Stimulated activated effector memory CD8-positive, alpha-beta T cell treated with anti-CD3 and anti-CD28 coated beads, Interleukin-12 subunit alpha, Interleukin-12 subunit beta, amount 100 ng/mL, for 72 hours (primary cell): ENCODE measurements around the gene BABAM2.

Source experiments
- ATAC-seq: fragments of 150-1000 bp; cut with Tn5 transposase; 2 replicates; pipeline ENCODE4 v1.10.0; 2021
- DNase-seq, 2 donors: peaks; one replicate each; pipeline ENCODE4 v3.0.0; 2021 to 2022; ENCODE audit warnings: low spot score in 2 of 2
- H3K27ac Mint-ChIP-seq: one replicate; pipeline ENCODE4 v1.8.0; 2022; ENCODE audit warnings: mild to moderate bottlenecking, mixed read lengths
- H3K36me3 Mint-ChIP-seq: one replicate; pipeline ENCODE4 v1.8.0; 2022; ENCODE audit warnings: mild to moderate bottlenecking, mixed read lengths
- H3K4me1 Mint-ChIP-seq: one replicate; pipeline ENCODE4 v1.8.0; 2022; ENCODE audit warnings: mixed read lengths
- H3K4me3 Mint-ChIP-seq: one replicate; pipeline ENCODE4 v1.8.0; 2022; ENCODE audit warnings: mild to moderate bottlenecking, mixed read lengths
- H3K9me3 Mint-ChIP-seq: one replicate; pipeline ENCODE4 v1.8.0; 2022; ENCODE audit warnings: mixed read lengths

BABAM2 gene

DNA sequence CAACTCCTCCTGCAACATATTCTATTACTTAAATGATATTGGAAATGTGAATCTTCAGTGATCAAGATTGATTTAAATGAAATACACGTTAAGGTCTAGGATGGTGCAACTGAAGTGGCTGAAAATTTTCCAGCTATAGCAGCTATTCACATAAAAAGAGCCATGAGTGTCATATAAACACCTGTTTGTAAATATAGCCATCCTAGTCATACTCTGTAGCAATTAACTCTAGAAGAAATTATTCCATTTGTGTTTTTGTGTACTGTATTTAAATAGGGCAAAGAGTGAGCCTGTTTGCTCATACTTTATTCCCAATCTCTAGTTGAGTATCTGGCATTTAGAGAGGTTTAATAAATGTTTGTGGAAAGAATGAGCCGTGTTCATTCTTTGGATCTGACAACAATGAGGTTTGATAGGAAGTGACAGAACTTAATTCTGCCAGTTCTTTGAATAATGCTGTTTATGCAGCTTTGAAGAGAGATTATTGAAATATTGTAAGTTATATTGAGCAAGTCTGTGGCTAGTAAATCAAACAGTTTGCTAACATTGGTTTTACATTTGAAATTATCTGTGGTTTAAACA lies 49.7 kb downstream of the BABAM2 start:
- ATAC-seq (no peak), DNase-seq (no peak)
- Mint-ChIP-seq H3K9me3 (no peaks in the 10 kb centered on the region), H3K4me1 (peaks cover 5% of the 10 kb centered on the region), H3K27ac (peak overlapping the region; percentile 44), H3K36me3 (peaks cover 12% of the 10 kb centered on the region), H3K4me3 (no peak overlapping the region)

DNA sequence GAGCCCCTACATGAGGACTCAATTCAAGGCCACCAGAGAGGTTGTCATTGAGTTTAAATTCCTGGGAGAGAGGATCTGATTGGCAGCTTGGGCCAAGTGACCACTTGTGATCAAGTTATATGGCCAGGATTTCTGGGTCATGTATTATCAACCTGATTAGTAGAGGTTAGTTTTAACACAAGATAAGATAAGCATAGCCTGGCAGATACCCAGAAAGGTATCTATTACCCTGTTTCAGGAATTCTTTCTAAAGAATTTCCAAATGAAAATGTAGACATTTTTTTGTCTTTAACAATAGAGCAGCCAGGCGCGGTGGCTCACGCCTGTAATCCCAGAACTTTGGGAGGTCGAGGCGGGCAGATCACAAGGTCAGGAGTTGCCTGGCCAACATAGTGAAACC lies 50.5 kb downstream of the BABAM2 start:
- H3K9me3 Mint-ChIP-seq: no peaks in the 10 kb centered on the region
- peaks cover 12% of the 10 kb centered on the region for H3K36me3 Mint-ChIP-seq
- H3K4me1 Mint-ChIP-seq: peaks cover 5% of the 10 kb centered on the region
- DNase-seq (no peak), ATAC-seq (no peak)
- no peak overlapping the region for H3K4me3 Mint-ChIP-seq
- no peak overlapping the region for H3K27ac Mint-ChIP-seq

DNA sequence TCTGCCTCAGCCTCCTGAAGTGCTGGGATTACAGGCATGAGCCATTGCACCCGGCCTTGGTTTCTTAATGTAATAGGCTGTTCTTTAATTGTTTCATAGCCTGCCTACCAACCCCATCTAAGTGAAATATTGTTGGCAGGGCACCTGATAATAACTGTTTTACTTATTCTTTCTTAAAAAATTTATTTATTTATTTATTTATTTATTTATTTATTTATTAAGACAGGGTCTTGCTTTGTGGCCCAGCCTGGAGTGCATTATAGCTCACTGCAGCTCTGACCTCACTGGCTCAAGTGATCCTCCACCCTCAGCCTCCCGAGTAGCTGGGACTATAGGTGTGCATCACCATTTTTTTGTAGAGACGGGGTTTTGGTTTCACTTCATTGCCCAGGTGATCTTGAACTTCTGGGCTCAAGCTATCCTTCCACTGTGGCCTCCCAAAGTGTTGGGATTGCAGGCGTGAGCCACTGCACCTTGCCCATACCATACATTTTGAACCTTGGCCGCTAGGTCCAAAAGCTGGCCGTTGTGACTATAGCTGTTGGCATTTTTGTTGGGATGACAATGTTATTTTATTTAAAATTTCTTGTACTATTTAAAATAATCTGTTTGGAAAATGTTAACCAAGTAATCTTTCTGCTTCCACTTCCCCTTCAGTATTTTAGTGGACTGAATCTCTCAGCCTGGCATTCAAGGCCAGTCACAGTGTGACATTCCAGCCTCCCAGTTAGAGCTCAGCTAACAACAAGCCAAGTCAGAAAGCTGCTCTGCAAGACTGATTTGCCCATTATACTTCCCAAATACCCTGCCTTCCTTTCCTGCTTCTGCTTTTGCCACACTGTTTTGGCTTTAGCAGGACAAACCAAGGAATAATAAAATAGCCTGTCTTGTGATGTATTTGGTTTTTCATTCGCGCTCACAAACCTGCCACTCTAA lies 52.4 kb downstream of the BABAM2 start:
- H3K27ac Mint-ChIP-seq: no peak overlapping the region
- DNase-seq: no peak
- H3K4me1 Mint-ChIP-seq: peaks cover 7% of the 10 kb centered on the region

DNA sequence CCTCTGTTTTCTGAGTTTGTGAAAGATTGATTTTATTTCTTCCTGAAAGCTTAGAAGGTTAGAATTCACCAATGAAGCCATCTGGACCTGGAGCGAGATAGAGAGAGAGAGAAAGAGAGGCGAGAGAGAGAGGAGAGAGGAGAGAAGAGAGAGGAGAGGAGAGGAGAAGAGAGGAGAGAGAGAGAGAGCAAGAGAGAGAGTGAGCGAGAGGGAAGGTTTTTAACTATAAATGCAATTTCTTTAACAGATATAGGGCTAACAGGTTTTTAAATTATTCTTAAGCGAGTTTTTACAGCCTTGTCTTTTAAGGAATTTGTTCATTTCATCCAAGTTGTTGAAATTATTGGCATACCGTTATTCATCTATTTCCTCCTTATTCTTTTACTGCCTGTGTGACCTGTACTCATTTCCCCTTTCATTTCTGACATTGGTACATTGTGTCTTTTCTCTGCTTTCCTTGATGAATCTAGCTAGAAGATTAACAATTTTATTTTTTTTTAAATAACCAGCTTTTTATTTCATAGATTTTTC lies 56.1 kb downstream of the BABAM2 start:
- DNase-seq: no peak
- Mint-ChIP-seq H3K4me3 (peak overlapping the region; percentile 8), H3K9me3 (no peaks in the 10 kb centered on the region), H3K27ac (peak overlapping the region; percentile 50), H3K36me3 (peaks cover 14% of the 10 kb centered on the region), H3K4me1 (peaks cover 19% of the 10 kb centered on the region)
- ATAC-seq: no peak

More for the DNA sequence above, 52.4 kb downstream of the BABAM2 start:
- no peak overlapping the region for H3K4me3 Mint-ChIP-seq
- no peaks in the 10 kb centered on the region for H3K9me3 Mint-ChIP-seq
- peaks cover 12% of the 10 kb centered on the region for H3K36me3 Mint-ChIP-seq
- no peak for ATAC-seq

DNA sequence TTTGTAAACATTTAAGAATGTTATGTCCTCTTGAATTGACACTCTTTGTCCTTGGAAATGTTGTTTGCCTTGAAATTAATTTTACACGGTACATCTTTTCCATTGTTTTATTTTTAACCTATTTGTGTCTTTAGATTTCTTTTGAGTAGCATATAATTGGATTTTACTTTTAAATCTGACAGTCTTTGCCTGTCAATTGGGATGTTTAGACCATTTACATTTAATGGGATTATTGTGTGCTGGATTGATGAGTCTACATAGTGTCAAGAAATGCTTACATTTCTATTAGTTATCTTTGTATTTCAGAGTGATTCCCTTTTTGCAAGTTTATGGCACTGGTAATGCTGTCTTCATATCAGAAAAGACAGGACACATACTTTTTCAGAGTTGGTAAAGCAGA lies 61.5 kb downstream of the BABAM2 start:
- peaks cover 3% of the 10 kb centered on the region for H3K9me3 Mint-ChIP-seq
- H3K27ac Mint-ChIP-seq: peak overlapping the region; percentile 26

DNA sequence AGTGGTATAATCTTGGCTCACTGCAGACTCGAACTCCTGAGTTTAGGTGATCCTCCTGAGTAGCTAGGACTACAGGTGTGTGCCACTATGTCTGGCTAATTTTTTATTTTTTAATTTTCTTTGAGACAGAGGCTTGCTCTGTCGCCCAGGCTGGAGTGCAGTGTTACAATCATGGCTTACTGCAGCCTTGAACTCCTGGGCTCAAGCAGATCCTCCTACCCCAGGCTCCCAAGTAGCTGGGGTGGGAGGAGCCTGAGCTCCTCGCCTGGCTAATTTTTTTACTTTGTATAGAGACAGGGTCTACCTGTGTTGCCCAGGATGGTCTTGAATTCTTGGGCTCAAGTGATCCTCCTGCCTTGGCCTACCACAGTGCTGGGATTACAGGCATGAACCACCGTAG lies 62.5 kb downstream of the BABAM2 start:
- H3K9me3 Mint-ChIP-seq: peaks cover 3% of the 10 kb centered on the region
- H3K27ac Mint-ChIP-seq: peak overlapping the region; percentile 87
- no peak for ATAC-seq
- H3K4me1 Mint-ChIP-seq: peaks cover 74% of the 10 kb centered on the region
- DNase-seq: no peak
- H3K4me3 Mint-ChIP-seq: no peak overlapping the region
- peaks cover 19% of the 10 kb centered on the region for H3K36me3 Mint-ChIP-seq

More for the DNA sequence above, 61.5 kb downstream of the BABAM2 start:
- no peak overlapping the region for H3K4me3 Mint-ChIP-seq
- peaks cover 63% of the 10 kb centered on the region for H3K4me1 Mint-ChIP-seq
- H3K36me3 Mint-ChIP-seq: peaks cover 19% of the 10 kb centered on the region
- DNase-seq: no peak
- no peak for ATAC-seq

DNA sequence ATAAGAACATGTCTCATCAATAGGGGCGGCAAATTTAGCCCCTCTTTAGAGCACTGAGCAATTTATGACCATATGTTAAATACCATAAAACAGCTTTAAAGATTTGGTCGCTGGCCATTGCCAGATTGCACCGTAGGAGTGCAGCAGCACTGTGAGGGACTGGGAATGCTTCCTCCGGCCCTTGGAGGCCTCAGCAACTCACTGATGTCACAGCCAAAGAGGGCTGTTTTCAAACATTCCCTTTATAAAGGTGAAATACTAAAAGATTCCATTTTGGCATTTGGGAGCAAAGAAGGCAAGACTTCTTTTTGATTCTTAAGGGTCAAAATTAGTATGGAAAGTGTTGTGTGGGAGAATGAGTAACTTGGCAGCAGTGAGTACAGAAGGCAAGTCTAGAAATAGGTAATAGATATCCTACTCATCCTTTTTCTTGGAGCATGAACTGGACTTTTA lies 63.7 kb downstream of the BABAM2 start:
- Mint-ChIP-seq H3K36me3 (peaks cover 19% of the 10 kb centered on the region), H3K9me3 (peaks cover 3% of the 10 kb centered on the region)
- peak; percentile 48 for ATAC-seq

DNA sequence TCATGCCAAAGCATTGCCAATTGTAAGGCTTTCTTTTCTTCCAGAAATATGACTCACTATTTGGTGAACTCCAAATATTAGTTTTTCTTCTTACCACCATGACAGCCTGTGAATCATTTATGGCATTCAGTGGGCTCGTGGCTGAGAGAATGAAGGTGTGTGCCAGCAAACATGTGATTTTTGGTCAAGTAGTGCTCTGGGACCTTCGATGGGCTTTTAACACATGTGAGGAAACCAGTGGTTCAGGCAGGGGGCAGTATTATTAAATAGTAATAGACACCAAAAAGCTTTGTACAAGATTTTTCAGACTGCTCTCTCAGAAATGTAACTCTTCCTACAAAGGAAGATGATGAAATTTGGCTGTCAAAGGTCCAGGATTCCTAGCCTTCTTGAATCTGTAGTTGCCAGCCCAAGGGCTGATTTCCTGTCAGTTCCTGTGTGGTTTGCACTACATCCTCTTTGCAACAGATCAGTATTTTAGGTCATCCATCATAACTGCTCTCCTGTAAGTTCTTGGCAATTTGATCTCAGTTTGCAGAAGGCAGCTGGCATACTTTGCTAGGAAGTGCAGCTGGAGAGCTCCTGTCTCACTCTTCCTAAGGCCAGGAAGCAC lies 64.3 kb downstream of the BABAM2 start:
- H3K36me3 Mint-ChIP-seq: peaks cover 19% of the 10 kb centered on the region
- H3K4me1 Mint-ChIP-seq: peaks cover 92% of the 10 kb centered on the region
- DNase-seq (peak; percentile 51 to 85), ATAC-seq (peak; percentile 97)
- peak overlapping the region; percentile 52 for H3K4me3 Mint-ChIP-seq
- H3K9me3 Mint-ChIP-seq: peaks cover 3% of the 10 kb centered on the region
- H3K27ac Mint-ChIP-seq: peak overlapping the region; percentile 87

More for the DNA sequence above, 63.7 kb downstream of the BABAM2 start:
- Mint-ChIP-seq H3K4me3 (peak overlapping the region; percentile 52), H3K4me1 (peaks cover 85% of the 10 kb centered on the region), H3K27ac (peak overlapping the region; percentile 87)
- DNase-seq: no peak

DNA sequence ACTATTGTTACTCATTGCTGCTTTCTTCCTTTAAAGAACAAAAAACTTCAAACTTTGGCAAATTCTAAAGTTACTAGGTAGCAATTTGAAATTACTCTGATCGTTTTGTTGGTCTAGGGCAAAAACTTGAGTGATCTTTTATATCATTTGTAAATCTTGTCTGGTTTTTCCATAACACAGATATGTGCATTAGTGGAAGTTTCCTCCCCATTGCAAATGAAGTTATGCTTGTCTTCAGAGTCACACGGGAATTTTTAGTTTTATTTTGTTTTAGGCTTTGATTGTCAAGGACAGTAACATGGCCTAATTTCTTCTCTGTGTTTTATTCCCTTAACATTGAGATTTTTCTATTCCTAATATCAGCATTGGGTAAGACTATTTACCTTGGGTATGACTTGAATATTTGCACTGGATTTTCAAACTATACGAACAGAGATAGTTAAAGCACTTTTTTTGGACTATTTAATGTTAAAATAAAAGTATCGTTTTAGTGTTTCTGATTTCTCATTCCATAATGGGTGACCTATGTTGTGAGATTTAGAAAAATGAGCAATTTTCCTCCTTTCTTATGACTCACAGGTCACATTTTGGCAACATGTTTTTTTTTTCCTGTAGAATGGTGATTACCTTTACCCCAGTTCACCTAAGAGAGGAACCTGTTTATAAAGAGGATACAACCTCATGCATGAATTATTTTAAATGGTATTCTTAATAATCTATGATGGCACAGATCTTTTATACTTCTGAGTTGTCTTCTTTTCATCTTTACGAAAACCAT lies 65.0 kb downstream of the BABAM2 start:
- ATAC-seq: no peak
- Mint-ChIP-seq H3K27ac (peak overlapping the region; percentile 87), H3K4me3 (peak overlapping the region; percentile 52), H3K36me3 (peaks cover 19% of the 10 kb centered on the region), H3K9me3 (peaks cover 3% of the 10 kb centered on the region), H3K4me1 (peaks cover 95% of the 10 kb centered on the region)
- DNase-seq: no peak

DNA sequence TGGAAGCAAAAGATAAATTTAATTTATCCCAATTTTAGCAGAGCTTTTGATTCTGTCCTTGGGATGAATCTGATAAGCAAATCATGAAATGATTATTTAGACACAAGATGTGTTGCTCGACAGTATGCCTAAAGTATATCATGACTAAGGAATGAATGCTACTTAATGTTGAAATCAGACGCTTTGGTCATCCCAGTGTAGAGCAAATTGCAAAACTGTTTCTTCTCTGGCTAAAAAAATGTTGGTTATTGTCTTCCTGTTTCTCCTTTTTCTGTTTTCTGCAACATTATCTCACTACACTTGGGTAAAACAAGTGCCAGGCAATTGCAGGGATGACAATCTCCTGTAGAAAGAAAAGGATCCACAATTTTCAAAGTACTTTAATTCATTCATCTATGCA lies 66.4 kb downstream of the BABAM2 start:
- Mint-ChIP-seq H3K9me3 (peaks cover 3% of the 10 kb centered on the region), H3K27ac (peak overlapping the region; percentile 87), H3K36me3 (peaks cover 14% of the 10 kb centered on the region), H3K4me1 (peaks cover 94% of the 10 kb centered on the region), H3K4me3 (no peak overlapping the region)
- no peak for ATAC-seq
- DNase-seq: no peak

DNA sequence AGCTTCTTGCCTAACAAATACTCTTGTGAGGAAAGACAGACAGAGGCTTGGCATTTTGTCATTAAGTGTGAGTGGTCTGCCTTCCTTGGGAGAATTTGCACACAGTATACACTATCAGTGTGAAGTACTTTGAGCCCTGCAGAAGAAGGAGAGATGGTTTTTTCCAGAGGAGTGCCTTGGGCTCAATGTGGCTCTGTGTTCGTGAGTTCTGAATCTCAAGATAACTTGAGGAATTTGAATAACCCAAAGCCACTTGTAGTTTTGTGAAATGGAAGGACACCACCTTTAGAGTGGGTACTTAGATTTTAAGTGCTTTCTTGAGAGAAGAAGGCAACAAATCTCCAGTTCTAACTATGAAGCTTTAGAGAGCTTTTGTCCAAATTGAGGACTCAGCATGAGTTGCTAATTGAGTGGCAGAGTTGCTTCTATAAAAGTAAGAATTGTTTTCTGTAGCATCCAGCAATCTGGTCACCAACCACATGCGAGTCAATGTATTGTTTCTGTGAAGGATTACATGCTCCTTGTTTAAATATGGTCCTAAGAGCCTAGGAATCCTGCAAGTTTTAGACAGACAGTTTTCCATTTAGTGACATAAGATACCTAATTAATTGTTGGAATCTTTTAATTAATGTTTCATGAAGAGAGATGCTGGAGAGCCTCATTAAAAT lies 68.3 kb downstream of the BABAM2 start:
- Mint-ChIP-seq H3K9me3 (no peaks in the 10 kb centered on the region), H3K36me3 (peaks cover 13% of the 10 kb centered on the region), H3K4me3 (peak overlapping the region; percentile 50), H3K27ac (peak overlapping the region; percentile 61), H3K4me1 (peaks cover 80% of the 10 kb centered on the region)
- DNase-seq: no peak
- ATAC-seq: no peak

DNA sequence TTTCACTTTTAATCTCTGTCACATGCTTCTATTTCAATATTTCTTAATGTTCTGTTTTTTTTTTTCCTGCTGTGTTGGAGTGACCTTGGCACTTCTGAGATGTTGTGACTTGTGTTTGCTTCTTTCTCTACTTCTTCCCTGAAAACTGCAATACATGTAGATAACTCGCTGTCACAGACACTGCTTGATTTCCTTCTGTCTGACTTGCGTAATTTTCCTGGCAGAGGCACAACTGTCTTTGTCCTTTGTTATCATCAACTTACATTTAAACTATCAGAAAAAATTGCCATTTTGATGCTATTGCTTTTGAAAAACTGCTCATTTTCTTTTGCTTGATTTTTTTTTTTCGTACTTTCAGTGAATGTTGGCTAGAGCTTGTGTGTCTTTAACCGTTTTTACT lies 69.0 kb downstream of the BABAM2 start:
- no peaks in the 10 kb centered on the region for H3K9me3 Mint-ChIP-seq
- H3K4me1 Mint-ChIP-seq: peaks cover 77% of the 10 kb centered on the region
- no peak for DNase-seq
- peaks cover 10% of the 10 kb centered on the region for H3K36me3 Mint-ChIP-seq
- no peak for ATAC-seq
- peak overlapping the region; percentile 50 for H3K4me3 Mint-ChIP-seq
- H3K27ac Mint-ChIP-seq: peak overlapping the region; percentile 61

DNA sequence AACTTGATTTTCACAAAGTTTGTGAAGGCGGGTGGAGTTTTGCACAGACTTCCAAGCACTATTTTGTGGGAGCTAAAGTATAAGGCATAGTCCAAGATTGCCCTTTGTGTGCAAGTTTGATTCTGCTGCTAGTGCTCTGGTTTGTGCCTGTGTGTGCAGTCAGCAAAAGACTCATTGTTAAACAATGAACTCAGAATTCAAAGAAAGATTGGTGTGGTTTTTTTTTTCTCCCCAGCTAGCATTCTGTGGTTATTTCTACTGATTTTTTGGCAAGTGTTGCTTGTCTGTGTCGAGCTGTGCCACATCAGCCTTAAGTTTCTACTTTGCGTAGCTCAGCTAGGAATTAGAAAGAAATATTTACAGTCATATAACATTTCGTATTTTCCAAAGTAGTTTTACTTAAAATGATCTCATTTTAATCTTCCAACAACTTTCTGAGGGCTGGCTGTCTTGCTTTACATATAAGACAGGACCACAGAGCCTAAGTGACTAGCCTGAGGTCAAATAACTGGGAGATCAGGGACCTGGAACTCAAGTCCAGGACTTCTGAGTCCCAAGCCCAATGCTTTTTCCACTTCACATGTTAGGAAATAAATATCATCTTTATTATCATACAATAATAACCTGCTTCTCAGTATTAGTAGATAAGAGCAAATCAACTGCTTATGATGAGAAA lies 69.8 kb downstream of the BABAM2 start:
- H3K9me3 Mint-ChIP-seq: no peaks in the 10 kb centered on the region
- DNase-seq (no peak), ATAC-seq (peak; percentile 92)
- H3K36me3 Mint-ChIP-seq: peaks cover 5% of the 10 kb centered on the region
- peaks cover 75% of the 10 kb centered on the region for H3K4me1 Mint-ChIP-seq
- peak overlapping the region; percentile 50 for H3K4me3 Mint-ChIP-seq
- peak overlapping the region; percentile 61 for H3K27ac Mint-ChIP-seq

DNA sequence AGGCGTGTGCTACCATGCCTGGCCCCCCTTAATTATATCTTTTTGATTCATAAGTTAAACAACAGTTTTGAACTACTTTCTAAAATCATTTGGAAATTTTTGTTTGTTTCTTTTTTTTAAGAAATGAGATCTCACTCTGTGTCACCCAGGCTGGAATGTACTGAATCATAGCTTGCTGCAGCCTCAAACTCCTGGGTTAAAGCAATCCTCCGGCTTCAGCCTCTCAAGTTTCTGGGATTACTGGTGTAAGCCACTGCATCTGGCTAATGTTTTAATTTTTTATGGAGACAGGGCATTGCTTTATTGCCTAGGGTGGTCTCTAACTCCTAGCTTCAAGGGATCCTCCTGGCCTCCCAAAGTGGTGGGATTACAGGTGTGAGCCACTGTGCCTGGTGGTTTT lies 71.5 kb downstream of the BABAM2 start:
- Mint-ChIP-seq H3K36me3 (peaks cover 5% of the 10 kb centered on the region), H3K4me1 (peaks cover 75% of the 10 kb centered on the region), H3K9me3 (no peaks in the 10 kb centered on the region), H3K27ac (peak overlapping the region; percentile 61), H3K4me3 (peak overlapping the region; percentile 11)
- ATAC-seq: no peak
- no peak for DNase-seq
